LNCAP (cell line): ENCODE measurements around the gene VOPP1.

Experiments used
- CTCF ChIP-seq: fragments of 450-650 bp; IDR thresholded peaks from 2 replicates; pipeline ENCODE4 v1.5.1; 2017; ENCODE audit warnings: mild to moderate bottlenecking

The VOPP1 gene

DNA sequence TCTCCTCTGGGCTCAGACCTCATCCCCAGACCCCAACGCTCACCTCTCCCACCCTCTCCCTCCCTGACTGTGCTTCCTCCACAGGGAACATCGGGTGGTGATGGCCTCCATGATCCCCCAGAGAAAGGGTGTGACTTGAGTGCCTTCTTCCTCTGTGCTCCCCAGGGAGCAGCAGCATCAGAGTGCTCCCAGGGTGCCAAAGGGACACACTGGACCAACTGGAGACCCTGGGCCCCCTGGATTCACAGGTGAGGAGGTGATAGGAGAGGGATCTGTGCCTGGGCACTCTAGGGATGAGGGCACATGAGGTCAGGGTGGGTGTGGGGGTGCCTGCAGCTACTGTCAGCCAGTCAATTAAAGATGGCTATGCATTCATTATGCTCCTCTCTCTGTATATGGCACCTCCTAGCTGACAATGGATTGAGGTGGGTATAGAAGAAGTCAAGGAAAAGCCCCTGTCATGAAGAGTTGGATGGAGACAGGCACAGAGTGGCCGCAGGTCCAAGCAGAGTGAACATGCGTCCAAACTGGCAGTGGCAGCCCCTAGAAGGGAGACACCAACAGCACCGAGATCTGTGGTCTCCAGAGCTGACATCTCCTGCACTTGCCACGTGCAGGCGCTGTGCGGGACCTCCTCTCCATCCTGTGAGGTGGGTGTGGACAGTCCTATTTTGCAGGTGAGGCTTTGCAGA is 15.5 kb upstream of the VOPP1 start:
- no peak for TF ChIP-seq CTCF

DNA sequence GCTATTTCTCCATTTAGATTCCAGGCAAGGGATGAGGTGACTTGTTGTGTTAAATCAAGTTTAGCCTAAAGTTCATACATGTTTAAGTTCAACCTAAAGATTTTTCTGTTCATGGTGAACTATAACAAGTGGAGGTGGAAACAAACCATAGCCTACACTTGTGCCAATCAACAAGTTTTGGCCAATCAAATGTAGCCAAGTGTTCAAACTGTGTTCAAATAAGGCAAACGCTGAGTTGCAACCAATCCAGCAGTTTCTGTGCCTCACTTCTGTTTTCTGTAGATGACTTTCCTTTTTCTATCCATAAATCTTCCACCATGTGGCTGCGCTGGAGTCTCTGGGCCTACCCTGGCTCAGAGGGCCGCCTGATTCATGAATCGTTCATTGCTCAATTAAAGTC is 4.5 kb upstream of the VOPP1 start:
- TF ChIP-seq CTCF, result no peak

DNA sequence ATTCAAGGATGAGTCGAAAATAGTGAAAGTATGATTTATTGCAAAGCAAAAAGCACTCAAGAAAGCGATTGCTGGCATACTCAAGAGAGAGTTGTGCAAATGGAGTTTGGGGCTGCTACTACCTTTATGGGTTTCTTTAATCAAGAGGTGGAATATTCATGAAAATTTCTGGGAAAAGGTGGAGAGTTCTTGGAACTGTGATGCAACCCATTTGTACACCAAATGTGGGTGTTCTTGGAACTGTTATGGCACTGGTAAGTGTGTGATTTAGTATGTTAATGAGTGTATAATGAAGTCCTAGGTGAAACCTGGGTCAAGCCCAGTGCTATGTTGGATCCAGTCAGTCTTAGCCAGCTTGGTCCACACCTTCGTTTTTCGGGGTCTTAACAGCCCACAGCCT is 3.4 kb upstream of the VOPP1 start:
- no peak for TF ChIP-seq CTCF

- TF ChIP-seq CTCF, result no peak
Observed at GRCh38 chr7:55575098-55575497, 2.8 kb upstream of the VOPP1 start.

DNA sequence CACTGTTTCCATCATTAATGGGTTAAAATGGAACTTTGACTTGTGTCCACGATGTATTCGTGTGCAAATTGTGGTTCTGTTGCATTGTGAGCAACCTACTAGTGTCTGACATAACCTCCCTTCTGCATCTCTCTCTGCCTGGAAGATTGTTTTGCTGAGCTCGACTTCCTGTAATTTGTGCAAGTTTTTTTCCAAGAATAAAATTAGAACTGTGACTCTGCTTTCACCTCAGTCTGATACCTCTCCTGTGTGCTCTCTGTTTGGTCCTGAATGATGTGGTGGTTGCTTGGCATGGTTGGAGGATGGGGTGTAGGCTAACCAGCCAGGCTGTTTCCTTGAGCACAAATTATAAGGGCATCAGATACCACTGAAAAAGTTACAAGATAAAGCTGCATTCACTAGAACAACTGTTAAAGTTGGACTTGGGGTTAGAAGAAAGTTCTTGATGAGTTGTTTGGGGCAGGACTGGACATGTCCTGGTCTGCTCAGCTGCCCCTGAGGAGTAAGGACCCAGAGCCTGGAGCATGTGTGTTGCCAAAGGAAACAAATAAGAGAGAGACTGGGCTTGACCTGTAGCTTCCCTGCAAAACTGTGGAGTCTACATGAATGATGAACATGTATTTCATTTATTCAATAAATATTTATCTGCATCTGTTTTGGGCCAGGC is 1.9 kb upstream of the VOPP1 start:
- no peak for TF ChIP-seq CTCF

- no peak for TF ChIP-seq CTCF
Observed at GRCh38 chr7:55573234-55573900, 1.1 kb upstream of the VOPP1 start.

GRCh38 chr7:55571511-55572377 is 558 bp downstream of the VOPP1 start:
- peak; percentile 18; the same call in 1 of the 2 replicates for TF ChIP-seq CTCF
